HG03064 (cell line): ENCODE data around the gene FREM3.
"Not testable (repeated sequence)": the region's sequence is repeated elsewhere in the genome, so short reads cannot be mapped to it uniquely, and the experiment has no call there.

Experiments
- ATAC-seq: cut with Tn5 transposase; IDR thresholded peaks from one replicate; pipeline ENCODE4 v1.9.1; 2021; ENCODE audit warnings: low read depth; ENCODE audit not compliant: unreplicated experiment

The FREM3 gene

GRCh38 chr4:143586080-143586479 lies 114.4 kb downstream of the FREM3 start:
- no peak for ATAC-seq

GRCh38 chr4:143585548-143585947 lies 114.9 kb downstream of the FREM3 start:
- no peak for ATAC-seq

- ATAC-seq, result no peak
Observed at GRCh38 chr4:143581331-143581946, 119.0 kb downstream of the FREM3 start.

DNA sequence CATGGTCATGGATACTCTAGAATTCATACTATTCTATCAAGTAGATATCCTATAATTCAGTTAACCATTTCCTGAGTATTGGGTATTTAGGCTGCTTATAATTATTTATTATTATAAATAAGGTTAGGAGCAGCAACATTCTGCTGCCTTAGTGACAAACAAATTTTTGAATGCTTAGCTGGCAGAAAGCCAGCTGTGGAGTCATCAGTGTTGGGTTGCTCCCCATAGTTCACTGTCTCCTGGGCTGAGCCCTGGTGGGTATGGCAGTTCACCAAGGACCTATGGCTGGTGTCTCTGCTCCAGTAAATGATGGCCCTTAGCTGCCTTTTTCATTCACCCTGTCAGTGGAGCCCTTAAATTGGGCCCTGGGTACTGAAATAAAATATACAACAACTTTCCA lies 125.1 kb downstream of the FREM3 start:
- no peak for ATAC-seq

- no peak for ATAC-seq
Observed at GRCh38 chr4:143564472-143564871, 136.0 kb downstream of the FREM3 start.

GRCh38 chr4:143559757-143560147 lies 140.7 kb downstream of the FREM3 start:
- no peak for ATAC-seq

DNA sequence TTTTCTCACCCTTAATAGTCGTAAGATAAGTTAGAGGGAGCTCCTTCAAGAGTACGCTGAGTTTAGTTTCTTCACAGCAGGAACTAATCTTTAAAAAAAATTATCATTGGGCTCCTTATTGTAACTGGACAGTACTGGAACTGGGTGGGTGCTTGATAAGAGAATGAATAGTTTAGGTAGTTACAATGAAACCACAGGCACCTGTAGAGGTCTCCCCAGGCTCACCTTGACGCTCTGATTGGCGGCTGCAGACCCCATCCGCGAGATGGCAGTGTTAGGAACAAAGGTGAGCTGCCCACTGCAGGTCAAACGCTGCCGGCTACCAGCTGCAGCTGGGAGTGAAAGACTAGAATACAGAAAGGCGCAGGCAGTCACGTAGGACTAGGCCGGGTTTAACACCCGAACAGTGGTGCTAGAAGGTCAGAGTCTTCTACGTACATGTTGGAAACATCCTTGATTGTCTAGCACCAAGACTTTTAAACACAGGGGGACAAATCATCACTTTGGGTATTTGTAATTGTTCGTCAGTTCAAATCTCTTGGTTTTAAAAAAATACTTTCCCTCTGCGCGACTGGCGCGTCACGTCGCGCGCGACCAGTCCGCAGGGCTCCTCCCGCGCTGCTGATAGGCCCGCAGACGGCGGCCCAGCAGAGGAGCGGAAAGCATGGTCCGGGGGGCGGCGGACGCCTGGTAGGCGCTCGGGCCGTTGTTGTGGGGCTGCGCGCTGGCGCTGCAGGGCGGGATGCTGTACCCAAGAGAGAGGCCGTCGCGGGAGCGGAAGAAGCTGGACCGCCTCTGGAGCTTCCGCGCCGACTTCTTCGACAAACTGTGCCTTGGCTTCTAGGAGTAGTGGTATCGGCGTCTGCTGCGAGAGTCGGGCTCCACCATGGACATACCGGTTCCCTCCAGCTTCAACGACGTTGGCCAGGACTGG lies 141.4 kb downstream of the FREM3 start:
- ATAC-seq, result peak; percentile 84

- no peak for ATAC-seq
Observed at GRCh38 chr4:143558286-143558685, 142.2 kb downstream of the FREM3 start.

GRCh38 chr4:143555676-143556075 lies 144.8 kb downstream of the FREM3 start:
- no peak for ATAC-seq

GRCh38 chr4:143554728-143555597 lies 145.5 kb downstream of the FREM3 start:
- peak; percentile 76 for ATAC-seq

GRCh38 chr4:143549928-143550327 lies 150.5 kb downstream of the FREM3 start:
- ATAC-seq, result no peak

DNA sequence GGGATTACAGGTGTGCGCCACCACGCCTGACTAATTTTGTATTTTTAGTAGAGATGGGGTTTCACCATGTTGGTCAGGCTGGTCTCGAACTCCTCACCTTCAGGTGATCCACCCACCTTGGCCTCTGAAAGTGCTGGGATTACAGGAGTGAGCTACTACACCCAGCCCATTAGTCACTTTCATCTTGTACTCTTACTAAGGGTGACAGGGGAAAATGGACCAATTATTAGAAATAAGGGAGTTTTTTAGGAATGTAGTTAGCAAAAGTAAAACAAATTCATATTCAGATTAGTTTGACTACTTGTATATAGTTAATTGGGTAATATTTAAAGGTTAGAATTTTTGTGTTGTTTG lies 160.8 kb downstream of the FREM3 start:
- ATAC-seq, result no peak

DNA sequence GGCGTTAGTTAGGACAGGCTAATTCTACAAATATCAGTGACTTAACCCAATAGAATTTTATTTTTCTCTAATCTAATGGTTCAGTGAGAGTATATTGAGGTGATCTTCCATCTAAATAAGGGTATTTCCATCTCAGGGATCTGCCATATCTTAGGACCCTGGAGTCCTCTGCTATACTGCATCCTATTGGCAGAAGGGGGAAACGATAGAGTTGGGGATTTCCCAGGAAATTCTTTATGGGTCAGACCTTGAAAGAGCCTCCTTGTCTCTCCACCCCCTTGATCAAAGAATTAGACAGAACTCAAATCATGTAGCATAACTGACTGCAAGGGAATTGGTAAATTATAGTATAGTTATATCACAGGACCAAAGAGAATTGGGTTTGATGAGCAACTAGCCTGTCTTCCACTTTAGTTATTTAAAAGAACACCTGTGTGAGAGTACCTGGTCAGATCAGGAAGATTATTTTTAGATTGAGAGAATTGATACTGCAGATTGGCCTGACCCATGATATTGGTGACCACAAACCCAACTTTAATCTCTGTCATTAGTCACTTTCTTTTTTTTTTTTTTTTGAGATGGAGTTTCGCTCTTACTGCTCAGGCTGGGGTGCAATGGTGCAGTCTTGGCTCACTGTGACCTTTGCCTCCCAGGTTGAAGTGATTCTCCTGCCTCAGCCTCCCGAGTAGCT lies 161.4 kb downstream of the FREM3 start:
- no peak for ATAC-seq

- no peak for ATAC-seq
Observed at GRCh38 chr4:143531788-143532491, 168.5 kb downstream of the FREM3 start.

GRCh38 chr4:143531380-143531779 lies 169.1 kb downstream of the FREM3 start:
- no peak for ATAC-seq

- ATAC-seq, result not testable (repeated sequence)
Observed at GRCh38 chr4:143528046-143528445, 172.4 kb downstream of the FREM3 start.
